Measurements from ENCODE around the gene KAZN.
A peak's percentile ranks its signal among the peaks of the same experiment; 100 is the strongest.

Gene KAZN

GRCh38 chr1:14679027-14679688 is 80.7 kb downstream of the KAZN start:
- DNase-seq: no peak

- DNase-seq: peak; percentile 12
Observed at GRCh38 chr1:14681182-14681581, 82.7 kb downstream of the KAZN start.

- no peak for DNase-seq
Observed at GRCh38 chr1:14682941-14683621, 84.6 kb downstream of the KAZN start.

GRCh38 chr1:14685078-14685477 is 86.6 kb downstream of the KAZN start:
- DNase-seq: no peak

DNA sequence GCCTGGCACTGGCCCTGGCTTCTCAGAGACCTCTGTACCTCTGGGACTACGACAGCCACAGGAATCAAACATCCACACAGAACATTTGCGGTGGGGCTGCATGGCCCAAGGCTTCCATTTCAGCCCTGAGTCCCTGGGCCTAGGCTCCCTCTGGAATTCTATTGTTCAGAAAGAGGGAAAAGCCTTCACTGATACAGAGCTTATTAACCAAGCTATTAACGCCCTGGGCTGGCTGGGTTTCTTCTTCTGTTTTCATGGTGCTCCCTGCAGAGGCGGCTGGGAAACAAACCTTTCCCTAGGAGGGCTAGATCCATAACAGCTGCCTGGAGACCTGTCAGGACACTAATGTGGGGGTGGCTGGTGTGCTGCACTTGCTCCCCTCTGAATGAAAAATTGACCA is 88.2 kb downstream of the KAZN start:
- DNase-seq: no peak

GRCh38 chr1:14687147-14687546 is 88.7 kb downstream of the KAZN start:
- no peak for DNase-seq

DNA sequence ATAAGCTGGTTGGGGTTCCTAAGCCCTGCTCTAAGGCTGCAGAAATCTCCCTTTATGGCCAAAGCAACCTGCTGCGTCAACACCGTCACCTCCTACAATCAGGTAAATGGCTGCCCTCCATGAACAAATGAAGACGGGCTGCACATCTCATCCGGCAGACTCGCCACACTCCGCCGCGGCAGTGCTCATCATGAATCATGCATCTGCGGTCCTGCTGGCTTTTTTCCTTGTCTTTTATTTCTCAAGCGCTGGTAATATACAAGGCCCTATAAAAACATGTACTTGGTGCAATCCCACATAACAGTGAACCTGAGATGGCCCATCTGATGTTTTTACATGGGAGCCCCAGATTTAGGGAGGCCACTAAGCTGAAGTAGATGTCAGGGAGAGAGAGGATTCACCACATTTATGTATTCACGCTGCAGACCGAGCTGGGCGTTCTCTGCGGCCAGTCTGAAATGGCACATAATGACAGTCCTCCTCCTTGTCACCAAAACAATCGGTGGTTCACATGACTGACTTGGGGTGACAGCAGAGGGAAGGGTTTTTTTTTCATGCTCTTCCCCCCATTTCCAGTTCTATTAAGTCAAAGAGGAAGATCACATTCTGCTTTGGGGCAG is 91.6 kb downstream of the KAZN start:
- no peak for DNase-seq

- DNase-seq: no peak
Observed at GRCh38 chr1:14693949-14694348, 95.5 kb downstream of the KAZN start.

GRCh38 chr1:14694589-14694988 is 96.1 kb downstream of the KAZN start:
- no peak for DNase-seq

- DNase-seq: no peak
Observed at GRCh38 chr1:14696761-14697160, 98.3 kb downstream of the KAZN start.

DNA sequence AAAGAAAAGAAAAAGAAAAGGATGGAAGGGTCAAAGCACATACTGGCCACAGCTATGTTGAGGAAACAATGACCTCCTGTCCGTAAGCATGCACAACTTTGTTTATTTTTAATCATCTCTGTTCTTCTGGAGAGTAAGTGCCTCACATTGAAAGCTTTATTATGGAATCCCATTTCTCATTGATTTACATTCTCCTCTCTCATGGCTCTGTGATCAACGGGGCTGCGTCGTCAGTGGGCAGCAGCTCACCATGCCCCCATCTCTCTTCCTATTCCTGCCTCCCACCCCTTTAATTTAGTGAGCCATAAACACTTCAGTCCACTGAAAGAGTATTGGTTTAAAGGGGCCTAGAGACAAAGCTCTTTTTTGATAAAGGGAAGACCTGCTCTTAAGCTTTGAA is 98.9 kb downstream of the KAZN start:
- no peak for DNase-seq

GRCh38 chr1:14698314-14698713 is 99.8 kb downstream of the KAZN start:
- no peak for DNase-seq

GRCh38 chr1:14699620-14700019 is 101.1 kb downstream of the KAZN start:
- DNase-seq: no peak

- DNase-seq: no peak
Observed at GRCh38 chr1:14704846-14705245, 106.4 kb downstream of the KAZN start.

DNA sequence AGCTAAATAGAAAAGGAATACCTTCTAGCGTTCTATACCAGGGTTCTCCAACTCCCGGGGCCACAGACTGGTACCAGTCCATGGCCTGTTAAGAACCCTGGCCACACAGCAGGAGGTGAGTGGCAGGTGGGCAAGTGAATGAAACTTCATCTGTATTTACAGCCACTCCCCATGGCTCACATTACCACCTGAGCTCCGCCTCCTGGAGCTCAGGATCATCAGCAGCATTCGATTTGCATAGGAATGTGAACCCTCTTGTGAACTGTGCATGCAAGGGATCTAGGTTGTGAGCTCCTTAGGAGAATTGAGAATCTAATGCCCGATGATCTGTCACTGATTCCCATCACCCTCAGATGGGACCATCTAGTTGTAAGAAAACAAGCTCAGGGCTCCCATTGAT is 107.3 kb downstream of the KAZN start:
- DNase-seq: no peak

GRCh38 chr1:14706631-14707030 is 108.1 kb downstream of the KAZN start:
- DNase-seq: no peak

- no peak for DNase-seq
Observed at GRCh38 chr1:14707531-14708445, 109.3 kb downstream of the KAZN start.

GRCh38 chr1:14710331-14710730 is 111.8 kb downstream of the KAZN start:
- DNase-seq: no peak

DNA sequence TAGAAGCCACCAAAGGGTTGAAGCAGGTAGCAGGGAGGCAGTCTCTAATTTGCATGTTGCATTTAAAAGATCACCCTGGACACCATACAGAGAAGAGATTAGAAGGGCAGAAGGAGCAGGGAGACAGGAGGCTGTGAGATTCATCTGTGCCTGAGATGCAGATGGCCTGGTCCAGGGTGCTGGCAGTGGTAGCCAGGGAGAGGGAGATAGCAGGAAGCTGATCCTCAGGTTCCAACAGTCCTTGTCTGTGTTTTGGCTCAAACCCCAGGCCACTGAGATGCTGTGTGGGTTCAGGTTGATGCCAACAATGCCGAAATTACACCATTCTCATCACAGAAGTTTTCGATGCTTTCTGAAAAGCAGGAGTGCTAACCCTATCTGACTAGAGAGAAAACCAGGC is 113.7 kb downstream of the KAZN start:
- DNase-seq: no peak

GRCh38 chr1:14713077-14713476 is 114.6 kb downstream of the KAZN start:
- no peak for DNase-seq

GRCh38 chr1:14715266-14715665 is 116.8 kb downstream of the KAZN start:
- DNase-seq: no peak

GRCh38 chr1:14715802-14716201 is 117.3 kb downstream of the KAZN start:
- no peak for DNase-seq

GRCh38 chr1:14716474-14716873 is 118.0 kb downstream of the KAZN start:
- DNase-seq: no peak
